NCI-H1105 treated with DMSO at 0.1 percent for 48 hours (cell line): ENCODE measurements around the gene VPS16.

Experiments
- DNase-seq: peaks from one replicate; lab custom pipeline; 2025; lab: John Stamatoyannopoulos, UW

The VPS16 gene

DNA sequence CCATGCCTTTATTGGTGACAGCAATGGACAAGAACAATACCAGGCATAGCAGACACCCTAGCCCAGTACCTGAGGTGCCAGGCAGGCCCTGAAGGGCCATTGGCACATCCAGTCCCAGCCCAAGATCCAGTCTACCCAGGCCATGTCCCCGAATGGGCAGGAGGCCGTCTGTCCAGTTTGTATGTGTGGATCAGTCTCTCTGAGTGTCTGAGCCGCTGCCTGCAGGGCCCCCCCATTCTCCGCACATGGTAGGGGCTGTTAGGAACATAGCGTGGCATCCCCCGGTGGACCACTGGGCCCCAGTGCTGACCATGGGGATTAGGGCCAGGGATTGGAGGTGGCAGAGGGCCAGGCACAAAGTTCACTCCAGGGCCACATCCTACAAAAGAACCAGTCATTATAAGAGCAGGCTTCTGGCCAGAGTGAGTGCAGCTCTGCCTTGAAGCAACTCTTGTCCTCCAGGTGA, 5.2 kb upstream of the VPS16 start:
- DNase-seq, result no peak

DNA sequence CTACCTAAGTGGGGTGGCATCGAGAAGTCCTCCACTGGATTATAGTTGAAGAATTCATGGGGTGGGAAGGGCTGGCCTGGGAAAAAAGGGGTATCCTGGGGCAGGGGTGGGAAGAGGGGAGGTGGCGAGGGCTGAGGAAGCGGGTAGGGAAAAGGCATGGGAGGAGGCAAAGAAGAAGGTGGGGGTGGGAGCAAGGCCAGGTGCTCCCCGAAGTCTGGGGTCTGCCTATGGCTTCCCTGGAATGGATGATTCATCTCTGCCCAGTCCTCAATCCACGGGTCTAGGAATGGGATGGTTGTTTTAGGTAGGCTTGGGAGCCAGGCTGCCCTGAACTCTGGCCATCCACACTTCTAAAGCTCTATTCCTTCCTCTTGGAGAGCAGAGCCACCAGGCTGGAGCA, 4.5 kb upstream of the VPS16 start:
- DNase-seq, result no peak

DNA sequence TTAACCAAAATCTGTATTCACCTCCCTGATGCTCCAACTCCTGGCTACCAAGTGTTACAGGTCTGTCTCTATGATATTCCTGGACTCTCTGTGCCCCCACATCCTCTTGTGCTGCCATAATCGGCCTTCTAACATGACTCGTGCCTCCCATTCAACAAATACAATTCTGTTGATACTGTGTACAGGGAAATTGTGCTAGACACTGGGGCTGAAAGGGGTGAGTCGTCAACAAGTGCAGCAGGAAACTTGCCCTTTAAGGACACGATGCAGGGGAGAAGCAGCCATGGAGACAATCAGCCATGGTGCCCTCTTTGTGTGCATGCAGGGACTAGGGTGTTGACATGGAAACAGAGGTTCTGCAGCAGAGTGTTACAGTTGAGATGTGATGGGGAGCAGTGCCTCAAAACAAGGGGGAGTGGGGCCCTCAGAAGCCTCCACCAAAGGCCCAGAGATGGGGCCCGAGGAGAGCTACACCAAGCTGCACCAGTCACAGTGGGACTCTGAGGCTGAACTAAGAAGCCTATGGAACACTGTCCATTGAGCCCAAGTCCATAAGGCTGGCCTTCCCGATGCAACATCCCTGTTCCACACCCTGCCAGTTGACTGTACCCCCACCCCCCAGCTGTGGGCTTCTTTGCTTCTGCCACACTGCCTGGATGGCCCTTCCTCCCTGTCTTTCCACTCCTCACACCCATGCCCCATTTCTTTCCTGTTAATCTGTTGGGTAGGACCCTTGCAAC, 3.2 kb upstream of the VPS16 start:
- DNase-seq, result no peak

DNA sequence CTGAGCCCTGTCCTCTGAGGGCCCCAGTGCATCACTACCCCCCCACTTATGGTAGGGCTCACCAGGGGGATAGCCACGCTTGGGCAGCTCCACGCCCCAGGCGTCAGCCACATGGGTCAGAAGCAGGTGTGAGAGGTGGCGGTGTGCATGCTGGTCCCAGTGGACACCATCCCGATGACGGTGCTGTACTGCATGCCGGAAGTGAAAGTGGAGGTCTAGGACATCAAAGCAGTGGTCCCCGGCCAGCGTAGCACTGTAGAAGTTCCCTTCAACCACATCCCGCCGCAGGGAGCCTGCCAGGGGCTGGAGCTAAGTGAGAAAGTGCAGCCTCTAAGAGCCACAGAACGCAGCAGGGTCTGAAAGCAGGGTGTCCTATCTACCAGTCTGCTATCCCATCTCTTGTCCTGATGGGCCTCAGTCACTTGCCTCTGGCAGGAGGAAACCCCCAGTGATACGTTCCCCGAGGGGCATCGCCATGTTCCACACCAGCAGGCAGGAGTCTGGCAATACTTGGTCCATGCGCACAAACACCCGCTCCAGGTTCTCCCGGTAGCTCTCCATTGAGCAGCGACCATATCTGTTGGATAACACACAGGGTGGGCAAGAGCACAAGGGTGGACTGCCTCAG, 2.3 kb upstream of the VPS16 start:
- DNase-seq, result no peak

DNA sequence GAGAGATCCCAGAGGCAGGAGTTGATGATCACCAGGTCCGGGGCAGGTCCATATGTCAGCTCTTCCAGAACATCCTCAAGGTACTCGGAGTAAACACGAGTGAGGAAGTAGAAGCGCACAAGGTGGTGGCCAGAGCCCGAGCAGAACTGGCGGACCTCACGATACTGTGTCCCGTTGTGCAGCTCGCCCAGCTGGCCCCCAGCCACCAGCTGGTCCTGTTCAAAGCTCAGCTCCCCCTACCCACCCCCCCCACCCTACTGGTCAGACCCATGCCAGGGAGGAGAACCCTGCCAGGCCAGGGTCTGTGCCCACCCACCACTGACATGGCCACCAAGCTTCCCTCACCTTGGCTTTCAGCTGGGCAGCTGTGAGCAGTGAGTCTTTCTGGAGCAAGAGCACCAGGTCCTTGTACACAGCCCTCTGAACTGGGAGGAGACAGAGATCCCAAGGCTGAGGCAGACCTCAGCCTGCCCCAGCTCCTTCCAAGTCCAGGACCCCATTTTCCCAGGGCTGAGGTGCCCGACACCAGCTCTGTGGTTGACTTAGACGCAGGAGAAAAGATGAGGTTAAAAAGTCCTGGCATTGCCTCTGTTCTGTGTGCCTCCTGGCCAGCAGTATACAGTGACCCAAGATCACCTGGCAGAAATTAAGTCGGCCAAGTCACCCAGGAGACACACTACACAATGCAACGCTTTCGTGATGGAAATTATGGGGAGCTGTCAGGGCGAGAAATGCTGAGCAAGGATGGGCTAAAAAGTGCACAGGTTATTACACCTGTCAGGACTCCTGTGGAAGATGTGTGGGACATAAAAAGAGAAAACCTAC, 1.5 kb upstream of the VPS16 start:
- DNase-seq, result no peak

DNA sequence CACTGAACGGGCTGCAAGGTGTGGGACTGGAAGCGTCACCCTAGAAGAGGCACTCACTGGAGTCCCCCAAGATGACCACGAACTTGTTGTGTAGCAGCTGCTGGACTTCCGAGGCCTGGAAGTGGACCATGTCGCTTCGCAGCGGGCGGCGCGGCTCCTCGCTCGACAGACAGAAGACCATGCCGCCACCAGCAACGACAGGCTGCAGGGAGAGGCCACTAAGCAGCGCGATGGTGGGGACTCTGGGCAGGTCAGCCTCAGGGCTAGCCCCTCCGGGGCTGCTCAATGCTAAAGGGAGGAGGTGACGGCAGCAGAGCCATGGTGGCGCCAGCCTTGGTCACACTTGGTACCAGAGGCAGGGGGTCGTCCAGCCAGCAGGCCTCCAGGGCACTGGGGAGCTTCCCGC, 810 bp upstream of the VPS16 start:
- no peak for DNase-seq

DNA sequence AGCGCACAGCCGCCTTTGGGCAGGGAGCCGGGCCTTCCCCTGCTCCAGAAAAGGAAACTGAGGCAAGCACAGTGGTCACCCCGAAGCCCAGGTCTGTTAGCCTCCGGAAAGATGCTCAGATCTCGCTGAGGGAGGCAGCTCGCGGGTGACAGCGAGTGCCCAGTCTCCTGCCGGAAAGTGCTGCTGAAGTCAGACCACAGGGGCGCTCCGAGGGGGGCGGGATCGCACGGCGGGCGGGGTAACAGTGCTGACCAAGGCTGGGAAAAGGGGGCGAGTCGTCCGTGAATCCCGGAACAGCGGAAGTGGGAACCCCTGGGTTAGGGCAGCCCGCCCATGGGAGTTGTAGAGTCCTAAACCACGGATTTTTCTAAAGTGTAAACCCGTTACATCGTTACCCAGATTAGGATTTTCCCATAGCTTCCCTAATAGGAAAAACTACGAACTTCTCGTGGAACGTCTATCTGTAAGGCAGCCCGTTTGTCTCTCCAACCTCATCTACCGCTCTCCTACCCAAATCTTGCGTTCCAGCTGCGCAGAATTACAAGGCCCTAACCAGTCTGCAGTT, 504 bp downstream of the VPS16 start:
- peak; percentile 18 for DNase-seq

DNA sequence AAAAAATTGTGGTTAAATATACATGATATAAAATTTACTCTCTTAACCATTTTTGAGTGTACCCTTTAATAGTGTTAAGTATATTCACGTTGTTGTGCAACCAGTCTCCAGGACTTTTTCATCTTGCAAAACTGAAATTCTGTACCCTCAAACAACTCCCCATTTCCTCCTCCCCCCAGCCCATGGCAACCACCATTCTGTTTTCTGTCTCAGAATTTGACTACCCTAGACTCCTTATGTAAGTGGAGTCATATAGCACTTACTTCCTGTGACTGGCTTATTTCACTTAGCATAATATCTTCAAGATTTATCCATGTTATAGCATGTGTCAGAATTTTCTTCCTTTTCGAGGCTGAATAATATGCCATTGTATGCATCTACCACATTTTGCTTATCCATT, 5.1 kb downstream of the VPS16 start:
- no peak for DNase-seq

DNA sequence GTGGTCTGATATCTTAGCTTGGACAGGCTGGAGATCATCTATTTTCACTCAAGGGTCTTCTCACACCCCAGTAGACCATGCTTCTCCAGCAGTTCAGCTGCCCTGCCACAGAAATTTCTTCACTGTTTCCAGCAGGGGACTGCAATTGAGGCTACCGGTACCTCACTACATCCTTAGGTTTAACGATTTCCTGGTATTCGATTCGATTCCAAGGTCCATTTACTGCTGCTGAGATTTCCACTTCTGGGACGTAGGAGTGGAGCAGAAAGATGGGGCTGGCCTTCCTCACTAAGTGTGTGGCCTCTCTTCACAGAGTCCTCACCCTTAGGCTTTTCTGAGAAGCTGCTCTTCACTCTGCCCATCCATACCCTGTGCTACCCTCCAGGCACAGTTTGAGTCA, 6.2 kb downstream of the VPS16 start:
- no peak for DNase-seq

DNA sequence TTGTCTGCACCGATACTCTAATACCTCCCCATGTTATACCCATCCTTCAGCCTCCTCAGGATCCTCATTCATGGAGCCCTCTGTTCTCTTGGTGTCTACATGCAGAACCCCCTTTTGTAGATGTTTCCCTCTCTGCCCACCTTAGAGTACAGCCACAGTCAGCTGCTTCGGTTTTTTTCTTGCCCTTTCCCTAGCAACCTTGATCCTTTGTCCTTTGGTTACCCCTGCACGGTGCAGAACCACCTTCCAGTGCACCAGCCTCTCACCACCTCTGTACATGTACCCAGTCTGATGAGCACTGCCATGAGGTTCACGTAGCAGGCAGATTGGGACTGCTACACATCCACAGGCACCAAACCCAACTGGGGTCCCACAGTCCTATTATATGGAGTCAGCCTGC, 7.3 kb downstream of the VPS16 start:
- no peak for DNase-seq

DNA sequence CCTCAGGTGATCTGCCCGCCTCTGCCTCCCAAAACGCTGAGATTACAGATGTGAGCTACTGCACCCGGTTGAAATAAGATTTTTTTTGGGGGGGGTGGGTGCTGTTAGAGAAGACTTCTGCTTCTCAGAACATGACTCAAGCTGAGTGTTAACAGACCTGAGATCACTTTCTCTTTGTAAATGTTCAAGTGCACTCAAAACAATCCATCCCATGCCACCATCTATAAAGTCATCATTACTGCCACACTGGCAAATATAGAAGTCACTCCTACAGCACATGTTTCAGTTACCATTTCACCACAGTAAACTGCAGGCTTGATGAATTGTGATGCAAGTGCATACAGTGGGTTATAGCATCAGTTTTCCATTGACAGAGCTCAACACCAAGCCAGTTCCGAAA, 9.0 kb downstream of the VPS16 start:
- no peak for DNase-seq

DNA sequence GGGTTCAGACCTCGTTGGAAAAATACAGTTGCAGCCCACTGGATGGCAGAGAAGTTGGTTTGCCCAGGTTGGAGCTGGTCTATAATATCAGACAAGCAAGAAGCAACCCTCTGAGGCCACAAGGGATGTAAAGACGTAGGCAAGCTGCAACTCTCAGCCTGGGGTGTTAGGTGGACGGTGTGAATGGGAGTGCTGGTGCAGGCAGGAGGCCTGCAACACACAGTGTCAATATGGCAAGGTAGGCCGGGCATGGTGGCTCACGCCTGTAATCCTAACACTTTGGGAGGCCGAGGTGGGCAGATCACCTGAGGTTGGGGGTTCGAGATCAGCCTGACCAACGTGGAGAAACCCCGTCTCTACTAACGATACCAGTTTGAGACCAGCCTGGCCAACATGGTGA, 10.5 kb downstream of the VPS16 start:
- no peak for DNase-seq

DNA sequence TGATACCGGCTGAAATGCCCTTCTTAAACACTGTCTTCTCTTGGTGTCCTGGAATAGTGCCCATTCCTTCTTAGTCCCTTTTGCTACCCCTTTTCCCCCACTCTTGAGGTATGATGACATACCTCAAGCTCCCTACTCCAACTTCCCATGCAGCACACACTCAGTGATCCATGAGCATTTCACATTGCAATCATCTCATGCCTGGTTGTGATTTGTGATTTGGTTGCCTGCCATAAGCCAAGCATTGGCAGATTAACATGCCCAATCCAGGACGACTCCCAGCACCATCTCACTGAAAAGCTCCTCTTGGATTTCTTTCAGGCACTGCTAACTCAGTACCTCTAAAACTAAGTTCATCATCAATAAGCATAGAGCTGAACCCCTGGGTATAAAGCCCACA, 18.0 kb downstream of the VPS16 start:
- DNase-seq, result no peak

DNA sequence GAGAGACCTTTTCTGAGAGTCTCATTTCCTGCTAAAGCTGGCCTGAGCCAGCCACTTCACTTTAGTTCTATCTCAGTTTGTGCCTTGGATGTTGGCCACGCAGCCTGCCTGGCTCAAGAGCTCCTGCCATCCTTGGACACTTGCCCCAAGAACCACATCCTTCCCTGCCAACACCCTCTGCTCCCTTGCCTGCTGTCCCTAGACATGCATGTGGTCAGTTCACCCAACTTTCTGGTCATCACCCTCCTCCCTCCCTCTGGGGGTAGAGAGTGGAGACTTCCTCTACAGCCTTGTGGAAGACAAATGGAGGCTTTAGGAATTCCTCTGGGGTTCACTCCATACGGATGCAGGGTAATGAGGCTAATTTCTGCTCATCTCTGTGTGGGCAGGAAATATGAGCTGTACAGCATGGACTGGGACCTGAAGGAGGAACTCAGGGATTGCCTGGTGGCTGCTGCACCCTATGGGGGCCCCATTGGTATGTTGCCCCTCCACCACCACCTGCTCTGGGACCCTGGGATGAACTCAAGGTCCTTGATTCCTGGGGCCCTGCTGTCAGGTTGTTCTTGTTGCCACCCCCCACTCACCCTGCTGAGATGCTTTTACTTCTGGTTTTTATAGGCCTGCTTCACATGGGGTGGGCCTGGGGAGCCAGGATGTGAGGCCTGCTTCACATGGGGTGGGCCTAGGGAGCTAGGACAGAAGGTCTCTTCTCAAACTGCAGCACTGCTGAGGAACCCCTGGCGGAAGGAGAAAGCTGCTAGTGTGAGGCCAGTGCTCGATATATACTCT, 19.0 kb downstream of the VPS16 start:
- no peak for DNase-seq

DNA sequence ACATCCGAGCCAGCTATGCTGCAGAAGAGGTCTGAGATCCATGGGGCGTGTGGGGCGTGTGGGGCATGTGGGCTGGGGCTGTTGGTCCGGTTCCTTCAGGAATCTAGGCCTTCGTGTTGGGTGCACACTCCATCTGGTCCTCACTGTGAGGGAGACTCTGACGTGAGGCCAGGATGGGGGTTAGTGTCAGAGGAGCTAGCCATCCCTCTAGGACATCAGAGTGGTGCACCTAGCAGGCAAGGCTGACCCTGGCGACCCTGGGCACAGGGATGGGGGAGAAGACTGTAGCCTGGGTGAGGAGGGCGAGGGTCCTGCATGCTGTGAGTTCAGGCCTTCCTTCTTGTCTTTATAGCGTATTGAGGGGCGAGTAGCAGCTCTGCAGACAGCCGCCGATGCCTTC, 24.1 kb downstream of the VPS16 start:
- DNase-seq, result no peak

DNA sequence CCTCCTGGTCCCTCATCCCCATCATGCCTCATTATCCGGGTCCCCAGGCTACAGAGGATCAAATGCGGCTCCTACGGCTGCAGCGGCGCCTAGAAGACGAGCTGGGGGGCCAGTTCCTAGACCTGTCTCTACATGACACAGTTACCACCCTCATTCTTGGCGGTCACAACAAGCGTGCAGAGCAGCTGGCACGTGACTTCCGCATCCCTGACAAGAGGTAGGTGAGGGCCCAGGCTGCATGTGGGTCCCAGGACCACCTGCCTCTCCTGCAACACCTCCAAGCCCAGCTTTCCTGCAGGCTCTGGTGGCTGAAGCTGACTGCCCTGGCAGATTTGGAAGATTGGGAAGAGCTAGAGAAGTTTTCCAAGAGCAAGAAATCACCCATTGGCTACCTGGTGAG, 24.6 kb downstream of the VPS16 start:
- no peak for DNase-seq

DNA sequence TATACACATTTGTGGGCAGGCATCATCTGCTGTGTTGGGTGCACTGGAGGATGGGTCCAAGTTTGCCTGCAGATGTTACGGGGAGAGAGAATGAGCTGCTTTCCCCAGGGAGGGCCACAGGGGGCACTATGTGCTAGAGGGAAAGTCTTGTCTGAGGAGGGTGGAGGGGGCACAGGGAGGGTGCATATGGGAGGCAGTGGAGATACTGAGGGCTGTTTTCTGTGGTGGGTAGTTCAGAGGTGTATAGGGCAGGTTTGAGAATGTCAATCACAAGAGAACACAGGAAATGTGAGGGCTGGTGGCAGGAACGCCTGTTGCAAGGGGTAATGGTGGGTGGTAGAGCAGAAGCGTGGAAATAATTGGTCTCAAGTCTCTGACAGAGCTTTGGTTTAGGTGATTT, 25.1 kb downstream of the VPS16 start:
- no peak for DNase-seq

DNA sequence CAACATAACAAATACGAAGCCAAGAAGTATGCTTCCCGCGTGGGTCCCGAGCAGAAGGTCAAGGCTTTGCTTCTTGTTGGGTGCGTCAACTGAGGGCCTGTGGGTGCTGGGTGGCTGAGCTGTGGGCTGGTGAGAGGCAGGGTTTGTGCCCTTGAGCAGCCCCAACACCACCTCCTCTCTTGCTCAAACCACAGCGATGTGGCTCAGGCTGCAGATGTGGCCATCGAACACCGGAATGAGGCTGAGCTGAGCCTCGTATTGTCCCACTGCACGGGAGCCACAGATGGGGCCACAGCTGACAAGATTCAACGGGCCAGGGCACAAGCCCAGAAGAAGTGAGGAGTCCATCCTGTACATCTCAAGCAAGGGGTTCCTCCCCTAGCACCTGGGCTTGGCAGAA, 25.7 kb downstream of the VPS16 start:
- no peak for DNase-seq

DNA sequence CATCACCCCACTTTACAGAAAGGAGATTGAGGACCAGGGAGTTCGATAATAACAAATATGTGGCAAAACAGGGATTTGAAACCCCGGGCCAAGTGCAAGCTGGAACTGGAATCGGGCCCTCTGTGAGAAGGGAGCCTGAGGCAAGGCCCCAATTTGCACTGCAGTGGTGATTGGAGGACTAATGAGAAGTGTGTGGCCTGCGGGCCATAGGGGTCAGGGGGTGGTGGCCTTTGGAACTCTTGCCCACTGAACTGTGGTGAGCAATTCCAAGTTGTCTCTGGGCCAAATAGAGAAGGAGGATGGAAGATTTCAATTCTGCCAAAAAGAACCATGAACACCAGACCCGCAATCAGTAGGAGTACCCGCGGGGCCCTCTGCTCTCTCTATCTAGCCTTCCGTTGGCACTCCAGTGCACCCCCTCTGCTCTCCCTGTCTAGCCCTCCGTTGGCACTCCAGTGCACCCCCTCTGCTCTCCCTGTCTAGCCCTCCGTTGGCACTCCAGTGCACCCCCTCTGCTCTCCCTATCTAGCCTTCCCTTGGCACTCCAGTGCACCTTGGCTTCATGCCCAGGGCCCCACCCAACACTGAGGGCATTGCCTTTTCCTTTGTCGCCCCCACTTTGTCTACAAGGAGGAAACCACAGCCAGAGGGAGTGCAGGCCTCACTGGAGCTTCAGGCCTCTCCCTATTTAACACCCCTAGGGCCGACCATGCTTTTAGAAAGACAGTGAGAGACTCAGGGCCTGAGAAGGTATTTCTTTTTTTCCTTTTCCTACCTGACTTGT, 26.7 kb downstream of the VPS16 start:
- no peak for DNase-seq

DNA sequence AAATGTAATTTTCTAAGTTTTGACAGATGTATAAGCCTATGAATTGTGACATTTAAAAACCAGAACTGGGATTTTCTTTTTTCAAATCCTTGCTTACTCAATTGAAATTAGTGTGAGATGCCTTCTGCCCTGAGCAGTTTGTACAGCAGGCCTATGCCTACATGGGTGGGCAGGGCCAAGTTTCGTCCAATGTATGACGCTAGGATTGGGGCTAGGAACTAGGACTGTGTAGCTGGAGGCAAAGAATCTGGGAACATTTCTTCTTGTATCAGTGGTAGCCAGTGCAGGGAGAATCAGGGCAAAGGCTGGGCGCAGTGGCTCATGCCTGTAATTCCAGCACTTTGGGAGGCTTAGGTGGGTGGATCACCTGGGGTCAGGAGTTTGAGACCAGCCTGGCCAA, 28.8 kb downstream of the VPS16 start:
- no peak for DNase-seq

DNA sequence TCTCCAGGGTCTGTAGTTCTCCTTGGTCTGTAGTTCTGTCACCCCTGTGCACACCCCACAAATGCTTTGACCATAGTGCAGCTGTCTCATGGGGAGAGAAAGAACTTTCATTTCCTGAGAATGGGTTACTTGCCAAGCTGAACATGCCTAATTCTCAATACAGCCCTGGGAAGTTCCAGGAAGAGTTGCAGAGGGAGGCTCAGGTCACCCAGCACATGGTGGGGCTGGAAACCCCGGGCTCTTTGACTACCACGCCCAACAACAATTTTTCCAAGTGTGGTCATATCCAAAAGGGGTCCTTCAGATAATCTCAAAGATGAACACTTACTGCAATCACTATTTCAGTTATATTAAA, 30.5 kb downstream of the VPS16 start:
- no peak for DNase-seq
